ENCODE data around the gene NDUFAF2. TPM values are rescaled to one million over a fixed set of nuclear protein-coding genes. Genes with fewer than 3 reads are reported as not detected.

Gene NDUFAF2
- total RNA-seq, 4 donors from 2014 or later, result 16.0 to 24.1 (median 20.2) TPM

DNA sequence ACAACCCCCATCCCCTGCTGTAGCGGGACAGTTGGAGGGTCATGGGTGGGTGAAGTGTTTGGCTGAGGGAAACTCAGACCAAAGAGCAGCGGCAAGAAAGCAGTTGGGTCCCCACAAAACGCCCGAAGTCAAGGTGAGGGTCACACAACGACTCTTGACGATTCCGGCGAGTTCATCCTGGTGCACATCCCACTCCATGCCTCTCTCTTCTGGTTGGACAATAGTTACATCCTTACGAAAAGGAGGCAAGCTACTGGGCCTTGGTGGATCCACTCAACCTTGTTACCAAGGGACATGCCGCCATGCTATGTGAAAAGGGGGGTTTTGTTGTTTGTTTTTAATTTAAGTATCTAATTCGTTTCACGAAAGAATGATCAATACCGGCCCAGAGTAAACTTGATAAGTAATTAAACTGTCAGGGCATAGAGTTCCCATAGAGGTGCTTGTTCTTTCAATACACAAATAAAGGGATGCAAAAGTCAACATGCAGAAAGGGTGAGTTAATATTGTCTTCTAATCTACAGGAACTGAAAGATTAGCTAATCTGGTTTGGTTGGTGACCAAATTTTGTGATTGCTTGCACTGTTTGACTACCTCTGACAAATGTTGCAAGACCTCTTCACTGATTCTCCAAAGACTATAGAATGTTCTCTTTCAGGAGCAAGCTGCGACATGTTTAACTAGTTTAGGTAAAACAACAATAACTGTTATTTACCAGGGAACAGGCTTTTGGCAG is 218.0 kb downstream of the NDUFAF2 start:
- Histone ChIP-seq H3K27me3 (no peaks in the 10 kb centered on the region), H3K4me1 (peaks cover 5 to 13% of the 10 kb centered on the region in 2 donors), H3K9me3 (no peaks in the 10 kb centered on the region), H3K4me3 (replicated peaks in 1 of 3) (peak overlapping the region; percentile 23 to 87 (median 42)), H3K36me3 (no peaks in the 10 kb centered on the region), H3K27ac (peak overlapping the region; percentile 76 to 95 (median 94))
- intact Hi-C loops (cut with DNase I), result loop anchor here (10.0 kb wide), 1 partner anchor 492 kb away; no protein-coding TSS in a partner anchor
- TF ChIP-seq CTCF (IDR thresholded peaks at IDR 0.05) (no peak), POLR2A (IDR thresholded peaks at IDR 0.05) (no peak)
- peak in 1 of 2 donors; percentile 21 for DNase-seq
- WGBS, 2 donors, result 18 to 29% methylated on average over 14 of the region's 14 CpGs

GRCh38 chr5:61163905-61164304 is 218.9 kb downstream of the NDUFAF2 start:
- intact Hi-C loops (cut with DNase I), result loop anchor here (10.0 kb wide), 1 partner anchor 491 kb away; no protein-coding TSS in a partner anchor
- Histone ChIP-seq H3K27ac (no peak overlapping the region), H3K4me1 (peaks cover 5 to 13% of the 10 kb centered on the region in 2 donors), H3K9me3 (no peaks in the 10 kb centered on the region), H3K4me3 (replicated peaks in 1 of 3) (no peak overlapping the region), H3K27me3 (no peaks in the 10 kb centered on the region), H3K36me3 (no peaks in the 10 kb centered on the region)
- 94 to 96% methylated on average over 13 of the region's 13 CpGs for WGBS, 2 donors
- DNase-seq, result no peak
- TF ChIP-seq CTCF (IDR thresholded peaks at IDR 0.05), result no peak
- no peak for TF ChIP-seq POLR2A (IDR thresholded peaks at IDR 0.05)

DNA sequence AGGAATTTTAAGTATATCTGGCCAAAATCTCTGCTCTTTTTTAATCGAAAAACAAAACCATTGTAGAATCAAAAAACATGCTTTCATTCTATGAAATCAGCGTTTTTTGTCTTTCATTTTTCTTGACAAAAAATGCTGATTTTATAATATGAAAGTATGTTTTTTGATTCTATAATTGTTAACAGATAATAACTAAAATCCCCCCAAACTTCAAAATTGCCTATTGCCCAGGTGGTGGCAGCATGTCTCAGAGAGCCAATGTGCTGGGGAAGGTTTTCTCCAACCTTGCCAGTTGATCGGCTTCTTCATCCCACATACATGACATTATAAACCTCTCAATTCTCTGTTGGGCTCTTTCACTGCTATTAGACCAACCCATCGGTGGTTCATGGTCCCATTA is 222.4 kb downstream of the NDUFAF2 start:
- peaks cover 5 to 10% of the 10 kb centered on the region in 2 donors for H3K4me1 ChIP-seq
- no peaks in the 10 kb centered on the region for H3K9me3 ChIP-seq

GRCh38 chr5:61168951-61169350 is 223.9 kb downstream of the NDUFAF2 start:
- no peaks in the 10 kb centered on the region for H3K4me1 ChIP-seq
- 95% methylated on average over 8 of the region's 8 CpGs for WGBS, 2 donors
- H3K36me3 ChIP-seq, result no peaks in the 10 kb centered on the region
- no peak overlapping the region for H3K27ac ChIP-seq
- no peaks in the 10 kb centered on the region for H3K27me3 ChIP-seq
- DNase-seq, result no peak
- no peaks in the 10 kb centered on the region for H3K9me3 ChIP-seq
- intact Hi-C loops (cut with DNase I), result loop anchor here (10.0 kb wide), 1 partner anchor 486 kb away; no protein-coding TSS in a partner anchor
- no peak for TF ChIP-seq CTCF (IDR thresholded peaks at IDR 0.05)
- no peak for TF ChIP-seq POLR2A (IDR thresholded peaks at IDR 0.05)
- H3K4me3 ChIP-seq (replicated peaks in 1 of 3), result no peak overlapping the region

More for the DNA sequence above, 222.4 kb downstream of the NDUFAF2 start:
- 51 to 56% methylated on average over 4 of the region's 4 CpGs for WGBS, 2 donors
- Histone ChIP-seq H3K27me3 (no peaks in the 10 kb centered on the region), H3K4me3 (replicated peaks in 1 of 3) (no peak overlapping the region), H3K27ac (no peak overlapping the region), H3K36me3 (no peaks in the 10 kb centered on the region)
- DNase-seq, result peak; percentile 44 to 48
- TF ChIP-seq POLR2A (IDR thresholded peaks at IDR 0.05) (no peak), CTCF (IDR thresholded peaks at IDR 0.05) (peak in 5 of 6 experiments; percentile 19 to 56 (median 53))
- intact Hi-C loops (cut with DNase I), result loop anchor here (10.0 kb wide), 1 partner anchor 487 kb away; no protein-coding TSS in a partner anchor

GRCh38 chr5:61171479-61171878 is 226.5 kb downstream of the NDUFAF2 start:
- no peaks in the 10 kb centered on the region for H3K9me3 ChIP-seq
- H3K27ac ChIP-seq, result no peak overlapping the region
- TF ChIP-seq POLR2A (IDR thresholded peaks at IDR 0.05) (no peak), CTCF (IDR thresholded peaks at IDR 0.05) (no peak)
- intact Hi-C loops (cut with DNase I), result no loop called here
- H3K27me3 ChIP-seq, result no peaks in the 10 kb centered on the region
- no peaks in the 10 kb centered on the region for H3K36me3 ChIP-seq
- H3K4me3 ChIP-seq (replicated peaks in 1 of 3), result no peak overlapping the region
- H3K4me1 ChIP-seq, result peaks cover 0 to 11% of the 10 kb centered on the region in 2 donors
- 88 to 94% methylated on average over 1 of the region's 1 CpG for WGBS, 2 donors
- DNase-seq, result no peak

Data from thyroid gland (tissue), 4 donors.